GM23338 (cell line): ENCODE data around the gene CRHR1. TPM values are rescaled to one million over a fixed set of nuclear protein-coding genes. Genes with fewer than 3 reads are reported as not detected.

ENCODE experiments used
- ATAC-seq: fragments of 200-7000 bp; cut with Tn5 transposase; 3 replicates; pipeline ENCODE4 v1.9.1; 2020
- DNase-seq: peaks from one replicate; pipeline ENCODE4 v3.0.0-alpha.2; 2015; ENCODE audit warnings: low spot score
- H2AFZ ChIP-seq: fragments of 200-600 bp; sonication (generic); 2 replicates; pipeline ENCODE4 v1.8.0; 2016; ENCODE audit warnings: antibody characterized with exemption, mild to moderate bottlenecking, moderate library complexity
- H3F3A ChIP-seq: fragments of 200-600 bp; sonication (generic); replicated peaks from 2 replicates; pipeline ENCODE4 v1.8.0; 2017; ENCODE audit warnings: antibody characterized with exemption, mixed run types, low read depth
- H3K27ac ChIP-seq: fragments of 200-600 bp; sonication (generic); 2 replicates; pipeline ENCODE4 v1.6.1; 2016; ENCODE audit warnings: low read depth
- H3K27me3 ChIP-seq: fragments of 200-600 bp; sonication (generic); 2 replicates; pipeline ENCODE4 v1.8.0; 2016; ENCODE audit warnings: mild to moderate bottlenecking, mixed run types, moderate library complexity; ENCODE audit not compliant: insufficient read depth
- H3K36me3 ChIP-seq: fragments of 200-600 bp; sonication (generic); 2 replicates; pipeline ENCODE4 v1.8.0; 2016; ENCODE audit warnings: mild to moderate bottlenecking; ENCODE audit not compliant: insufficient read depth
- H3K4me1 ChIP-seq: fragments of 200-600 bp; sonication (generic); 2 replicates; pipeline ENCODE4 v1.8.0; 2016; ENCODE audit warnings: mild to moderate bottlenecking, moderate library complexity; ENCODE audit not compliant: insufficient read depth
- H3K4me2 ChIP-seq: fragments of 200-600 bp; sonication (generic); 2 replicates; pipeline ENCODE4 v1.7.1; 2017; ENCODE audit warnings: mixed run types
- H3K4me3 ChIP-seq: fragments of 200-600 bp; sonication (generic); 2 replicates; pipeline ENCODE4 v1.6.1; 2016; ENCODE audit warnings: mixed run types
- H3K79me2 ChIP-seq: fragments of 200-600 bp; sonication (generic); replicated peaks from 2 replicates; pipeline ENCODE4 v1.8.0; 2017; ENCODE audit warnings: mild to moderate bottlenecking; ENCODE audit not compliant: insufficient read depth
- H3K9me2 ChIP-seq: fragments of 200-600 bp; sonication (generic); 2 replicates; pipeline ENCODE4 v1.8.0; 2017; ENCODE audit not compliant: insufficient read depth
- H4K20me1 ChIP-seq: fragments of 200-600 bp; sonication (generic); replicated peaks from 2 replicates; pipeline ENCODE4 v1.8.0; 2017; ENCODE audit warnings: mild to moderate bottlenecking; ENCODE audit not compliant: insufficient read depth
- H3K27ac Mint-ChIP-seq: 2 replicates; pipeline ENCODE4 v1.8.0; 2020; ENCODE audit warnings: inconsistent platforms, mild to moderate bottlenecking, moderate library complexity, mixed read lengths
- H3K27me3 Mint-ChIP-seq: 3 replicates; pipeline ENCODE4 v1.8.0; 2022; ENCODE audit warnings: low read depth, mild to moderate bottlenecking, moderate library complexity, mixed read lengths, inconsistent platforms; ENCODE audit not compliant: insufficient read depth, poor library complexity
- H3K36me3 Mint-ChIP-seq: 3 replicates; pipeline ENCODE4 v1.8.0; 2021; ENCODE audit warnings: low read depth, mild to moderate bottlenecking, inconsistent platforms, moderate library complexity, mixed read lengths
- H3K4me1 Mint-ChIP-seq: 3 replicates; pipeline ENCODE4 v1.8.0; 2020; ENCODE audit warnings: mild to moderate bottlenecking, inconsistent platforms, mixed read lengths
- H3K4me3 Mint-ChIP-seq: 3 replicates; pipeline ENCODE4 v1.8.0; 2021; ENCODE audit warnings: moderate library complexity, mild to moderate bottlenecking, inconsistent platforms, mixed read lengths
- H3K9me3 Mint-ChIP-seq: 3 replicates; pipeline ENCODE4 v1.8.0; 2020; ENCODE audit warnings: moderate library complexity, mild to moderate bottlenecking, inconsistent platforms, mixed read lengths
- CREB1 ChIP-seq: fragments of 250-450 bp; sonication (Bioruptor Pico); IDR thresholded peaks from 2 replicates; pipeline ENCODE4 v1.5.0; 2020; ENCODE audit warnings: low read depth, mild to moderate bottlenecking, moderate library complexity
- ETS1 ChIP-seq: IDR thresholded peaks from 2 replicates; pipeline ENCODE4 v1.6.1; 2016; ENCODE audit warnings: antibody characterized with exemption
- EZH2 ChIP-seq: fragments of 200-600 bp; sonication (generic); IDR thresholded peaks from one replicate; pipeline ENCODE4 v1.8.0; 2017; ENCODE audit warnings: antibody characterized with exemption, mild to moderate bottlenecking, low read depth; ENCODE audit not compliant: unreplicated experiment
- EZH2phosphoT487 ChIP-seq: fragments of 200-600 bp; sonication (generic); IDR thresholded peaks from one replicate; pipeline ENCODE4 v1.8.1; 2018; ENCODE audit warnings: antibody characterized with exemption; ENCODE audit not compliant: unreplicated experiment
- JUNB ChIP-seq: IDR thresholded peaks from one replicate; pipeline ENCODE4 v1.6.1; 2016; ENCODE audit warnings: antibody characterized with exemption; ENCODE audit not compliant: unreplicated experiment
- NANOG ChIP-seq: IDR thresholded peaks from 2 replicates; pipeline ENCODE4 v1.6.1; 2016; ENCODE audit warnings: antibody characterized with exemption, borderline replicate concordance
- POLR2AphosphoS5 ChIP-seq: IDR thresholded peaks from 2 replicates; pipeline ENCODE4 v1.6.1; 2016; ENCODE audit warnings: antibody characterized with exemption, low read depth
- STAT1 ChIP-seq: IDR thresholded peaks from one replicate; pipeline ENCODE4 v1.6.1; 2016; ENCODE audit warnings: antibody characterized with exemption; ENCODE audit not compliant: unreplicated experiment
- ZNF114 ChIP-seq: fragments of 250-450 bp; sonication (Bioruptor Pico); IDR thresholded peaks from 2 replicates; pipeline ENCODE4 v1.5.0; 2020; ENCODE audit warnings: mild to moderate bottlenecking, moderate library complexity
- ZNF331 ChIP-seq: fragments of 250-450 bp; sonication (Bioruptor Pico); IDR thresholded peaks from 2 replicates; pipeline ENCODE4 v1.5.0; 2020; ENCODE audit warnings: low read depth, mild to moderate bottlenecking, moderate library complexity
- ZNF462 ChIP-seq: fragments of 250-450 bp; sonication (Bioruptor Pico); IDR thresholded peaks from 2 replicates; pipeline ENCODE4 v1.5.0; 2020; ENCODE audit warnings: mild to moderate bottlenecking, moderate library complexity
- polyA plus RNA-seq: library from polyadenylated mRNA; unstranded; fragments of >200 nt; fragmentation: Nextera tagmentation; extraction: Ambion mirVana; gene quantifications from 2 replicates; pipeline ENCODE4 v1.2.1, GENCODE V29; 2016
- total RNA-seq: library from RNA; depleted of rRNA; stranded (reverse); fragments of >200 nt; shearing (Covaris generic); gene quantifications from 2 replicates; pipeline ENCODE4 v1.2.3, GENCODE V29; 2014
- TF ChIP-seq, protein P1 (sequence below), 2 experiments: fragments of 200-600 bp in 1 of 2; sonication (generic) in 1 of 2; conservative IDR thresholded peaks; 2 replicates each; pipeline versions ENCODE4 v1.5.1 to v1.6.1; 2016 to 2017; ENCODE audit warnings: antibody characterized with exemption in 2 of 2, low read depth in 2 of 2, mild to moderate bottlenecking in 2 of 2, moderate library complexity in 1 of 2
- TF ChIP-seq, protein P2 (sequence below): IDR thresholded peaks from one replicate; pipeline ENCODE4 v1.6.1; 2018; ENCODE audit warnings: antibody characterized with exemption; ENCODE audit not compliant: unreplicated experiment

The CRHR1 gene
- total and polyA plus RNA-seq, 2 experiments from 2014 or later, result 0.19 to 0.76 TPM

DNA sequence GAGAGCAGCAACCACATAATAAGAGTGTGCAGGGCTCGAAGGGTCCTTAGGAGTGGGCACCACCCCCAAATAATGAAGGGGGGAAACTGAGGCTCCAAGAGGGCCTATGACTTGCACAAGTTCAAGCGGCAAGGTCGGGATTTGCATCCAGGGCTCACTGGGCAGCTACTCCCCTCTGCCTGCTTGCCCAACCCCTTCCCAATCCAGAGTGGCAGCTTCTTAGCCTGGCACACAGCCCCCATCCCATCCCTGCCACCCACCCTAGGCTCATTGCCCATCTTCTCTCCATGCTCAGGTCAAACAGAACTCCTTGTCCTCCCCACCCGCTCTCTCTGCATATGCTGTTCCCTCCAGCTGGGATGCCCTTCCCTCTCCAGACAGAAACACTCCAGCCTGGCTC, 63.0 kb downstream of the CRHR1 start:
- no peaks in the 10 kb centered on the region for H3K27me3 ChIP-seq
- no peak overlapping the region for H3K4me3 ChIP-seq
- no peak overlapping the region for H3K4me2 ChIP-seq
- H2AFZ ChIP-seq, result no peak overlapping the region
- no peaks in the 10 kb centered on the region for H3K4me1 ChIP-seq
- no peaks in the 10 kb centered on the region for H3K79me2 ChIP-seq
- no peaks in the 10 kb centered on the region for H3K4me1 Mint-ChIP-seq
- H3K36me3 Mint-ChIP-seq, result no peaks in the 10 kb centered on the region
- no peaks in the 10 kb centered on the region for H4K20me1 ChIP-seq
- no peak overlapping the region for H3K4me3 Mint-ChIP-seq
- no peaks in the 10 kb centered on the region for H3K9me3 Mint-ChIP-seq
- H3K27me3 Mint-ChIP-seq, result peaks cover 14% of the 10 kb centered on the region
- H3F3A ChIP-seq, result no peaks in the 10 kb centered on the region
- no peak for DNase-seq
- no peak overlapping the region for H3K27ac Mint-ChIP-seq
- TF ChIP-seq ZNF114 (no peak), POLR2AphosphoS5 (no peak), ZNF331 (CRISPR knock-in tag) (no peak), NANOG (no peak), ETS1 (no peak), CREB1 (no peak), EZH2phosphoT487 (no peak), EZH2 (no peak), JUNB (no peak), STAT1 (no peak), ZNF462 (no peak)
- TF ChIP-seq, protein P1, sequence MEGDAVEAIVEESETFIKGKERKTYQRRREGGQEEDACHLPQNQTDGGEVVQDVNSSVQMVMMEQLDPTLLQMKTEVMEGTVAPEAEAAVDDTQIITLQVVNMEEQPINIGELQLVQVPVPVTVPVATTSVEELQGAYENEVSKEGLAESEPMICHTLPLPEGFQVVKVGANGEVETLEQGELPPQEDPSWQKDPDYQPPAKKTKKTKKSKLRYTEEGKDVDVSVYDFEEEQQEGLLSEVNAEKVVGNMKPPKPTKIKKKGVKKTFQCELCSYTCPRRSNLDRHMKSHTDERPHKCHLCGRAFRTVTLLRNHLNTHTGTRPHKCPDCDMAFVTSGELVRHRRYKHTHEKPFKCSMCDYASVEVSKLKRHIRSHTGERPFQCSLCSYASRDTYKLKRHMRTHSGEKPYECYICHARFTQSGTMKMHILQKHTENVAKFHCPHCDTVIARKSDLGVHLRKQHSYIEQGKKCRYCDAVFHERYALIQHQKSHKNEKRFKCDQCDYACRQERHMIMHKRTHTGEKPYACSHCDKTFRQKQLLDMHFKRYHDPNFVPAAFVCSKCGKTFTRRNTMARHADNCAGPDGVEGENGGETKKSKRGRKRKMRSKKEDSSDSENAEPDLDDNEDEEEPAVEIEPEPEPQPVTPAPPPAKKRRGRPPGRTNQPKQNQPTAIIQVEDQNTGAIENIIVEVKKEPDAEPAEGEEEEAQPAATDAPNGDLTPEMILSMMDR (conservative IDR thresholded peaks at IDR 0.05; ENCODE audit: low read depth in 2 of 2), result no peak
- TF ChIP-seq, protein P2, sequence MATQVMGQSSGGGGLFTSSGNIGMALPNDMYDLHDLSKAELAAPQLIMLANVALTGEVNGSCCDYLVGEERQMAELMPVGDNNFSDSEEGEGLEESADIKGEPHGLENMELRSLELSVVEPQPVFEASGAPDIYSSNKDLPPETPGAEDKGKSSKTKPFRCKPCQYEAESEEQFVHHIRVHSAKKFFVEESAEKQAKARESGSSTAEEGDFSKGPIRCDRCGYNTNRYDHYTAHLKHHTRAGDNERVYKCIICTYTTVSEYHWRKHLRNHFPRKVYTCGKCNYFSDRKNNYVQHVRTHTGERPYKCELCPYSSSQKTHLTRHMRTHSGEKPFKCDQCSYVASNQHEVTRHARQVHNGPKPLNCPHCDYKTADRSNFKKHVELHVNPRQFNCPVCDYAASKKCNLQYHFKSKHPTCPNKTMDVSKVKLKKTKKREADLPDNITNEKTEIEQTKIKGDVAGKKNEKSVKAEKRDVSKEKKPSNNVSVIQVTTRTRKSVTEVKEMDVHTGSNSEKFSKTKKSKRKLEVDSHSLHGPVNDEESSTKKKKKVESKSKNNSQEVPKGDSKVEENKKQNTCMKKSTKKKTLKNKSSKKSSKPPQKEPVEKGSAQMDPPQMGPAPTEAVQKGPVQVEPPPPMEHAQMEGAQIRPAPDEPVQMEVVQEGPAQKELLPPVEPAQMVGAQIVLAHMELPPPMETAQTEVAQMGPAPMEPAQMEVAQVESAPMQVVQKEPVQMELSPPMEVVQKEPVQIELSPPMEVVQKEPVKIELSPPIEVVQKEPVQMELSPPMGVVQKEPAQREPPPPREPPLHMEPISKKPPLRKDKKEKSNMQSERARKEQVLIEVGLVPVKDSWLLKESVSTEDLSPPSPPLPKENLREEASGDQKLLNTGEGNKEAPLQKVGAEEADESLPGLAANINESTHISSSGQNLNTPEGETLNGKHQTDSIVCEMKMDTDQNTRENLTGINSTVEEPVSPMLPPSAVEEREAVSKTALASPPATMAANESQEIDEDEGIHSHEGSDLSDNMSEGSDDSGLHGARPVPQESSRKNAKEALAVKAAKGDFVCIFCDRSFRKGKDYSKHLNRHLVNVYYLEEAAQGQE, result no peak
- no peak for ATAC-seq
- no peaks in the 10 kb centered on the region for H3K9me2 ChIP-seq
- no peaks in the 10 kb centered on the region for H3K36me3 ChIP-seq
- H3K27ac ChIP-seq, result no peak overlapping the region
